ENCODE measurements around the gene SH2D3C. TPM values are rescaled to one million over a fixed set of nuclear protein-coding genes. Genes with fewer than 3 reads are reported as not detected.

Gene SH2D3C
- total and polyA plus RNA-seq, 10 of the 15 experiments (the other 5 are each of a cell fraction or from before 2014, with no cell fraction given): 1.2 to 23.5 (median 16.2) TPM

DNA sequence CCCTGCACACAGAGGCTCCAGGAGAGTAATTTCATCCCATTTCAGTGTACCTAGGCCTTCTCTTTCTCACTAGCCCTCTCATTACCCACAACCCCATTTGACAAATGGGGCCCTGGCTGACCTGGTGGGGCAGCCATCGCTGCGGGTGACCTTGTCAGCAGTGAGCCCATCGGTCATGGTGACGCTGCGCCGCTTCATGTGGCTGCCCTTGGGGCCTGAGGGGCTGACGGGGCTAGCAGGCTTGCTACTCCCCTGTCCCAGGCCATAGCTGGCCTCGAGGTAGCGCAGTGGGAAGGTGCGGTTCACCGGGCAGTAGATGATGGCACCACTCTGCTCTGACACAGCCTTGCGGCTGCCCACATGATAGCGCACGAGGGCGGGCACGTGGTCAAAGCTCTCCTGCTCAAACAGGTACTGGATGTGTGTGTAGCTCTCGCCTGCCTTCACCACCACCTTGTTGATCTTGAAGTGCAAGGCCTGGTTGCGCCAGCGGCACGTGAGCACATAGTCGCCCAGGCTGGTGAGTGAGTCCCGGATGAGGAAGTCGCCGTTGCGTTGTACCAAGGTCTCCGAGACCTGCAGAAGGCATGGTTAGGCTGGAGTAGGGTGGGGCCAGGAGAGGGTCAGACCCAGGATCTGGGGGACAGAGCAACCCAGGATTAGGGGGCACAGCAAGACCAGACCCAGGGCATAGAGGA, 29.2 kb downstream of the SH2D3C start:
- BruUV-seq (replicated peaks): no TSS peak
- Histone ChIP-seq H3K4me3 (no peak overlapping the region), H3K36me3 (ENCODE audit: control insufficient read depth in 2 of 2, insufficient read depth in 2 of 2, low read length in 1 of 2) (peaks cover 23 to 25% of the 10 kb centered on the region in 2 experiments), H3K4me2 (ENCODE audit: control insufficient read depth, insufficient read depth) (no peak overlapping the region), H3K9me3 (replicated peaks; ENCODE audit: control insufficient read depth, insufficient read depth, low read length) (no peaks in the 10 kb centered on the region), H3K27ac (ENCODE audit: control insufficient read depth, insufficient read depth) (no peak overlapping the region), H3K79me2 (ENCODE audit: control insufficient read depth, insufficient read depth, low read length) (no peaks in the 10 kb centered on the region), H4K20me1 (ENCODE audit: control insufficient read depth, insufficient read depth) (no peaks in the 10 kb centered on the region), H2AFZ (ENCODE audit: control insufficient read depth, low read depth, low read length) (no peak overlapping the region), H3K27me3 (replicated peaks in 1 of 2; ENCODE audit: control insufficient read depth in 2 of 2, insufficient read depth in 2 of 2, low read length in 1 of 2) (no peaks in the 10 kb centered on the region), H3K4me1 (ENCODE audit: control insufficient read depth, insufficient read depth, low read length) (no peaks in the 10 kb centered on the region), H3K9ac (ENCODE audit: control insufficient read depth, insufficient read depth, low read length) (no peak overlapping the region)
- CTCF ChIA-PET: no interaction called here
- intact Hi-C loops (cut with micrococcal nuclease; ENCODE audit: unreplicated experiment): no loop called here
- no peak for ATAC-seq
- POLR2A ChIA-PET: no interaction called here
- whole genome bisulfite sequencing (ENCODE audit: insufficient coverage, insufficient replicate concordance, low lambda C conversion rate, missing lambda C conversion rate): 98% methylated on average over 26 of the region's 26 CpGs
- no peak for DNase-seq (ENCODE audit: low read depth, low spot score)
- TF ChIP-seq TARDBP (IDR thresholded peaks at IDR 0.05; ENCODE audit: borderline replicate concordance) (no peak), SUPT20H (IDR thresholded peaks at IDR 0.05; ENCODE audit: borderline replicate concordance, control insufficient read depth, low read depth, low read length) (no peak), NFXL1 (IDR thresholded peaks at IDR 0.05; ENCODE audit: borderline replicate concordance) (no peak), DPF2 (IDR thresholded peaks at IDR 0.05) (no peak), ZNF592 (IDR thresholded peaks at IDR 0.05) (no peak), RB1 (IDR thresholded peaks at IDR 0.05; ENCODE audit: borderline replicate concordance) (no peak), KLF5 (IDR thresholded peaks at IDR 0.05; ENCODE audit: partially characterized antibody) (no peak), HDAC6 (IDR thresholded peaks at IDR 0.05; ENCODE audit: unreplicated experiment) (no peak), ZNF24 (IDR thresholded peaks at IDR 0.05) (no peak), NFIC (IDR thresholded peaks at IDR 0.05; ENCODE audit: low read depth, low read length) (no peak), ATF3 (IDR thresholded peaks at IDR 0.05; ENCODE audit: borderline replicate concordance, extremely low read depth, low read depth, low read length) (no peak), WRNIP1 (IDR thresholded peaks at IDR 0.05; ENCODE audit: borderline replicate concordance, low read depth, low read length) (no peak)
- RAD21 ChIA-PET (ENCODE audit: unreplicated experiment): no interaction called here
- in situ Hi-C loops (cut with MboI): no loop called here
- SMC1A ChIA-PET (ENCODE audit: uncharacterized antibody, unreplicated experiment): no interaction called here
- no peak for FAIRE-seq

Measured in GM12878 (cell line).